Neural crest cell (in vitro differentiated cells): ENCODE results near the gene CCRL2. TPM values are rescaled to one million over a fixed set of nuclear protein-coding genes. Genes with fewer than 3 reads are reported as not detected.

Experiments used
- DNase-seq: peaks from one replicate; pipeline ENCODE4 v3.0.0; 2021; ENCODE audit warnings: low read depth, mixed read lengths, low spot score
- H3K27ac Mint-ChIP-seq: one replicate; pipeline ENCODE4 v1.8.0; 2021; ENCODE audit warnings: mild to moderate bottlenecking, mixed read lengths; ENCODE audit not compliant: unreplicated experiment
- H3K27me3 Mint-ChIP-seq: 2 replicates; pipeline ENCODE4 v1.8.0; 2021; ENCODE audit warnings: low read depth, mild to moderate bottlenecking, mixed read lengths
- H3K36me3 Mint-ChIP-seq: 2 replicates; pipeline ENCODE4 v1.8.0; 2021; ENCODE audit warnings: low read depth, mild to moderate bottlenecking, mixed read lengths
- H3K4me1 Mint-ChIP-seq: 2 replicates; pipeline ENCODE4 v1.8.0; 2021; ENCODE audit warnings: mixed read lengths
- H3K4me3 Mint-ChIP-seq: one replicate; pipeline ENCODE4 v1.8.0; 2021; ENCODE audit warnings: mild to moderate bottlenecking, mixed read lengths
- H3K9me3 Mint-ChIP-seq: 2 replicates; pipeline ENCODE4 v1.8.0; 2021; ENCODE audit warnings: mixed read lengths
- total RNA-seq: library from RNA; stranded (reverse); gene quantifications from 2 replicates; pipeline ENCODE4 v1.2.1, GENCODE V29; 2021
- TF ChIP-seq, protein P1 (sequence below): fragments of 200-600 bp; sonication (generic); conservative IDR thresholded peaks from 2 replicates; pipeline ENCODE4 v1.5.0; 2021; ENCODE audit warnings: antibody characterized with exemption, mild to moderate bottlenecking

CCRL2 gene
- total RNA-seq, 1 donor from 2014 or later: not detected

DNA sequence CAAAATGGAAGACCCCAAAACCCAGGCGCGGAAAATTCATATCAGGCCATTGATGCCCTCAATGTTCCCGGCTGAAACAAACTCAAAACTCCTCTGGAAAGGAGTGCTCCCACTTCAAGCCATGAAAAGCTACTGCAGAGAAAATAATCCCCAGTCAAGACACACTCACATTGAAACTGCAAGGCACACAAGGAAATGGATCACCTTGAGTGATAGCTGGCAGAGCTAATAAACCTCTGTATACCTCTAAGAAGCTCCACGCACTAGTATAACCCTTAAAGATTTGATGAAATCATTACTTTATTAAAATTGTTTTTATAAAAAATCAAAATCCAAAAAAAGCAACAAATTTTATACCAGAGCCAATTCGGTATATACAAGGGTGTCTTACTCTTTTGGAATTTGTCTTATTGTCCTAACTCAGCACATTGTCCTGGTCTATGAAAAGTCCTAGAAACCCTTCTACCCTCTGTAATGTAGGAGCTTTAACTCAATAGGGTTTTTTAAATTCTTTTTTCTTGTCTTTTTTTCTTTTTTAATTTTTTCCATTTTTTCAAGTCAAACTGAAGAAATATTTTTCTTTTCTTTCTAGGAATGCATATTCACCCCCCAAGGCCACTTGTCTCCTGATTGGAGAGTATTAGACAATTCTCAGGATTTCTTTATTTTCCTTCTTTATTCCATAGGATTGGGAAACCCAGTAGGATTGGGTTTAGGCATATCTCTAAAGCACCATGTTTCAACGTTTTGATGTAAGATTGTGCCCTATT, 8.7 kb upstream of the CCRL2 start:
- no peak overlapping the region for H3K27ac Mint-ChIP-seq
- no peak for DNase-seq
- H3K36me3 Mint-ChIP-seq: no peaks in the 10 kb centered on the region
- no peaks in the 10 kb centered on the region for H3K4me1 Mint-ChIP-seq
- TF ChIP-seq, protein P1, sequence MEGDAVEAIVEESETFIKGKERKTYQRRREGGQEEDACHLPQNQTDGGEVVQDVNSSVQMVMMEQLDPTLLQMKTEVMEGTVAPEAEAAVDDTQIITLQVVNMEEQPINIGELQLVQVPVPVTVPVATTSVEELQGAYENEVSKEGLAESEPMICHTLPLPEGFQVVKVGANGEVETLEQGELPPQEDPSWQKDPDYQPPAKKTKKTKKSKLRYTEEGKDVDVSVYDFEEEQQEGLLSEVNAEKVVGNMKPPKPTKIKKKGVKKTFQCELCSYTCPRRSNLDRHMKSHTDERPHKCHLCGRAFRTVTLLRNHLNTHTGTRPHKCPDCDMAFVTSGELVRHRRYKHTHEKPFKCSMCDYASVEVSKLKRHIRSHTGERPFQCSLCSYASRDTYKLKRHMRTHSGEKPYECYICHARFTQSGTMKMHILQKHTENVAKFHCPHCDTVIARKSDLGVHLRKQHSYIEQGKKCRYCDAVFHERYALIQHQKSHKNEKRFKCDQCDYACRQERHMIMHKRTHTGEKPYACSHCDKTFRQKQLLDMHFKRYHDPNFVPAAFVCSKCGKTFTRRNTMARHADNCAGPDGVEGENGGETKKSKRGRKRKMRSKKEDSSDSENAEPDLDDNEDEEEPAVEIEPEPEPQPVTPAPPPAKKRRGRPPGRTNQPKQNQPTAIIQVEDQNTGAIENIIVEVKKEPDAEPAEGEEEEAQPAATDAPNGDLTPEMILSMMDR: no peak
- H3K4me3 Mint-ChIP-seq: no peak overlapping the region
- peaks cover 2% of the 10 kb centered on the region for H3K9me3 Mint-ChIP-seq
- H3K27me3 Mint-ChIP-seq: no peaks in the 10 kb centered on the region

DNA sequence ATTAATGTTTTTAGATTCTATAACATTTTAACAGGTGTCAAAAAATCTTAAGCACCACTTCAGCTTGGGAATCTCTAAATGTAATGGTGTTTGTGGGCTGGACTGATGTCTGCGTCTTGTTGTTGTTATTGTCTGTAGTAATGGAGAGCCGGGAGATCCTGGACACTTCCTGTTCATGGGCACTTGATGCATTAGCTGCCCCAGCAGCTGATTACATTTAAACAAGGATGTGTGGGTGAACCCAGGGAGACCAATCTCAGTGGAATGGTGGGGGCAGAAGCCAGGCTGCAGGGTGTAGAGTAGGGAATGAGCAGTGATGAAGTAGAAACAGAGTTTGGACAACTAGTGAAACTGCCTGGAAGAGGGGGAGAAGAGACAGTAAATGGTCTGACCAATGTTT, 8.0 kb upstream of the CCRL2 start:
- Mint-ChIP-seq H3K4me1 (no peaks in the 10 kb centered on the region), H3K27ac (no peak overlapping the region), H3K36me3 (no peaks in the 10 kb centered on the region), H3K9me3 (peaks cover 2% of the 10 kb centered on the region), H3K27me3 (no peaks in the 10 kb centered on the region), H3K4me3 (no peak overlapping the region)
- TF ChIP-seq, protein P1: no peak
- no peak for DNase-seq

DNA sequence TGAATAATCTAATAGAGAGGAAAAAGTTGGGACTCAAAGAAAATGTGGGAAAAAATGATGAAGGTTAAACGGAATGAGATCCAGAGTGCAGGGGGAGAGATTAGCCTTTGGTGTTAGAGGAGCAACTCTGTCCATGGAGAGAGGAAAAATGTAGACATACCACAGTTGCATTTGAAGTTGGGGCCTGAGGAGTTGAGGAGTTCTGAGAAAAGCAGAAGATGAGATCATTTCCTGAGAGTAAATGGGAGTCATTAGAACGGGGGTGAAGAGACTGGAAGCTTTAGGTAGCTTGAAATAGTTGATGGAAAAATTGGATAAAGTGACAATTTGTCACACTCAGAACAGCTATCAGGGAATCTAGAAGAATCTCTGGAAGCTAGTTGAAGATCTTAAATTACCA, 7.5 kb upstream of the CCRL2 start:
- Mint-ChIP-seq H3K27me3 (no peaks in the 10 kb centered on the region), H3K27ac (no peak overlapping the region), H3K4me3 (no peak overlapping the region), H3K36me3 (no peaks in the 10 kb centered on the region), H3K4me1 (no peaks in the 10 kb centered on the region), H3K9me3 (peaks cover 2% of the 10 kb centered on the region)
- no peak for DNase-seq
- TF ChIP-seq, protein P1: no peak

DNA sequence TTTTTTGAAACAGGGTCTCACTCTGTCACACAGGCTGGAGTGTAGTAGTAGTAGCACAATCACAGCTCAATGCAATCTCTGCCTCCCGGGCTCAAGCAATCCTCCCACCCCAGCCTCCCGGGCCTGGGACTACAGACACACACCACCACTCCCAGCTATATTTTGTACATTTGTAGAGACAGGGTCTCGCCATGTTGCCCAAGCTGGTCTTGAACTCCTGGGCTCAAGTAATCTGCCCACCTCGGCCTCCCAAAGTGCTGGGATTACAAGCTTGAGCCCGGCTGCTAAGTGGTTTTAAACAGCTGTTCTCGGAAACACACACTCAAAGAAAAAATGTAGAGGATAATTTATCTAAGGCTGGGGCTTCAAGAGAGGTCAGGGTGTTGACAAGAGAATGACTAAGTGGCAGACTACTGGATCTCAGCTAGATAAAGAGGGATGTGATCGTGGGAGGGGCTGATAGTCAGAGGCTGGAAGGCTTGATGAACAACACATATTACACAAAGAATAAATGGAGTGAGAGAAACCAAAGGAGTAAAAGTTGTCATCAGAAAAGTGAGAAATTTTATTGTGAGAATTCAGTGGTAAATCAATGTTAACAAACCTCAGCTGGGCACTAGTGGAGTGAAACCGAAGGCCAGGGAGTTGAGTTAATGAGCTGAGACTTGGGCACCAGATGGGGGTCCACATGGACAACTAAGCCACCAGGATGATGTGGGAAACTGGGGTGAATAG, 6.9 kb upstream of the CCRL2 start:
- H3K9me3 Mint-ChIP-seq: peaks cover 2% of the 10 kb centered on the region
- H3K36me3 Mint-ChIP-seq: no peaks in the 10 kb centered on the region
- no peak for DNase-seq
- TF ChIP-seq, protein P1: no peak
- no peak overlapping the region for H3K4me3 Mint-ChIP-seq
- H3K27me3 Mint-ChIP-seq: no peaks in the 10 kb centered on the region
- no peak overlapping the region for H3K27ac Mint-ChIP-seq
- no peaks in the 10 kb centered on the region for H3K4me1 Mint-ChIP-seq

DNA sequence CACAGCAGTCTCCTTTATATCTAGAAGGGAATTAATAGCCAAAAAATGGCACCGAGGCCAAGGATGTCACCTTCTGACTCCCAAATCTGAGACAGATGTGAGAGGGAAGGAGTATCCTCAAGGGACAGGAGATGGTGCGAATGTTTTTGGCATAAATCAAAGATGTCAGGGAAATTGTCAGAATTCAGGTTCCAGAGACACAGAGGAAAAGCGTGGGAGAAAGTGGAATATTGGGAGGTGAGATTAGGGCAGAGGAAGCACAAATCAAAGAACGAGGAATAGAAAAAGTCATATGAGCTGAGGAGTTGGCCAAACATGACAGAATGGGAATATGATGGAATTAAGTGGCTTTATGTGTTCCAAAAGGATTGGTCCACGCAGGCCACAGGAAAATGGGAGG, 6.2 kb upstream of the CCRL2 start:
- no peaks in the 10 kb centered on the region for H3K27me3 Mint-ChIP-seq
- no peak overlapping the region for H3K4me3 Mint-ChIP-seq
- no peaks in the 10 kb centered on the region for H3K4me1 Mint-ChIP-seq
- TF ChIP-seq, protein P1: no peak
- peaks cover 2% of the 10 kb centered on the region for H3K9me3 Mint-ChIP-seq
- H3K36me3 Mint-ChIP-seq: no peaks in the 10 kb centered on the region
- no peak for DNase-seq
- no peak overlapping the region for H3K27ac Mint-ChIP-seq
